ENCODE measurements around the gene NHP2.

NHP2 gene

DNA sequence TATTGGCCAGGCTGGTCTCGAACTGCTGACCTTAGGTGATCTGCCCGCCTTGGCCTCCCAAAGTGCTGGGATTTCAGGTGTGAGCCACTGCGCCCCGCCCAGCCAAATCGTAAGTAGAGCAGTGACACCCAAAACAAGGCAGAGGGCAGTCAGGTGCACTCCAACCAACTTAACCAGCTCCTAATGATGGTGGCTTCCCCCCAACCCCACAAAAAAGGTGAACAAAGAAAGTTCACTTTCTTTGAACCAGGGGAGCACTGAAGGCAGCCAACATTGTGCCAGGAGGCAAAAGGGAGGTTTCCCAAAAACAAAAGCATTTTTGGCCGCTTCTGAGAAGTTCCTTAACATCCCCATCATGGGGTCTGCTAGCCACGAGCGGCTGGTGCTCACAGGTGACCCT lies 23.9 kb upstream of the NHP2 start:
- DNase-seq (ENCODE audit: low read depth) = no peak
- H3K4me3 ChIP-seq (ENCODE audit: control insufficient read depth, low read depth, low read length) = no peak overlapping the region
- no peak for TF ChIP-seq CTCF (conservative IDR thresholded peaks at IDR 0.05; ENCODE audit: control insufficient read depth, insufficient read depth, low read depth, low read length)

GRCh38 chr5:178176791-178177190 lies 23.1 kb upstream of the NHP2 start:
- H3K4me3 ChIP-seq (ENCODE audit: control insufficient read depth, low read depth, low read length) = no peak overlapping the region
- no peak for TF ChIP-seq CTCF (conservative IDR thresholded peaks at IDR 0.05; ENCODE audit: control insufficient read depth, insufficient read depth, low read depth, low read length)
- DNase-seq (ENCODE audit: low read depth) = no peak

GRCh38 chr5:178174456-178174855 lies 20.8 kb upstream of the NHP2 start:
- H3K4me3 ChIP-seq (ENCODE audit: control insufficient read depth, low read depth, low read length) = no peak overlapping the region
- no peak for TF ChIP-seq CTCF (conservative IDR thresholded peaks at IDR 0.05; ENCODE audit: control insufficient read depth, insufficient read depth, low read depth, low read length)
- no peak for DNase-seq (ENCODE audit: low read depth)

- TF ChIP-seq CTCF (conservative IDR thresholded peaks at IDR 0.05; ENCODE audit: control insufficient read depth, insufficient read depth, low read depth, low read length) = no peak
- no peak overlapping the region for H3K4me3 ChIP-seq (ENCODE audit: control insufficient read depth, low read depth, low read length)
- DNase-seq (ENCODE audit: low read depth) = no peak
Observed at GRCh38 chr5:178170455-178170854, 16.8 kb upstream of the NHP2 start.

DNA sequence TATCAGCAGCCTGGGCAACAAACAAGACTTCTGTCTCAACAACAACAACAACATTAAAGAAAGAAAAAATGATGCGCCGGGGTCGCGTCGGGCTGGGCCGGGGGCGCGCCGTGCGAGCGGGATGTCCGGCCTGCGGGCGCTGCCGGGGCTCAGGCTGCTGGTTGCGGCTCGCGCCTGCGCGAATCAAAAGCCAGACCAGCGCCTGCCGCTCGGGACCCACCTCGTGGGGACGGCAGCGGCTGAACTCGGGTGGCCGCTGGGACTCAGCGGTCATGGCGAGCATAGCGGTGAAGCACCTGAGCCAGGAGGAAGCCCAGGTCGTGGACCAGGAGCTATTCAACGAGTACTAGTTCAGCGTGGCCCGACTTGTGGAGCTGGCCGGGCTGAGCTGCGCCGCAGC lies 11.9 kb upstream of the NHP2 start:
- DNase-seq (ENCODE audit: low read depth) = no peak
- no peak overlapping the region for H3K4me3 ChIP-seq (ENCODE audit: control insufficient read depth, low read depth, low read length)
- no peak for TF ChIP-seq CTCF (conservative IDR thresholded peaks at IDR 0.05; ENCODE audit: control insufficient read depth, insufficient read depth, low read depth, low read length)

DNA sequence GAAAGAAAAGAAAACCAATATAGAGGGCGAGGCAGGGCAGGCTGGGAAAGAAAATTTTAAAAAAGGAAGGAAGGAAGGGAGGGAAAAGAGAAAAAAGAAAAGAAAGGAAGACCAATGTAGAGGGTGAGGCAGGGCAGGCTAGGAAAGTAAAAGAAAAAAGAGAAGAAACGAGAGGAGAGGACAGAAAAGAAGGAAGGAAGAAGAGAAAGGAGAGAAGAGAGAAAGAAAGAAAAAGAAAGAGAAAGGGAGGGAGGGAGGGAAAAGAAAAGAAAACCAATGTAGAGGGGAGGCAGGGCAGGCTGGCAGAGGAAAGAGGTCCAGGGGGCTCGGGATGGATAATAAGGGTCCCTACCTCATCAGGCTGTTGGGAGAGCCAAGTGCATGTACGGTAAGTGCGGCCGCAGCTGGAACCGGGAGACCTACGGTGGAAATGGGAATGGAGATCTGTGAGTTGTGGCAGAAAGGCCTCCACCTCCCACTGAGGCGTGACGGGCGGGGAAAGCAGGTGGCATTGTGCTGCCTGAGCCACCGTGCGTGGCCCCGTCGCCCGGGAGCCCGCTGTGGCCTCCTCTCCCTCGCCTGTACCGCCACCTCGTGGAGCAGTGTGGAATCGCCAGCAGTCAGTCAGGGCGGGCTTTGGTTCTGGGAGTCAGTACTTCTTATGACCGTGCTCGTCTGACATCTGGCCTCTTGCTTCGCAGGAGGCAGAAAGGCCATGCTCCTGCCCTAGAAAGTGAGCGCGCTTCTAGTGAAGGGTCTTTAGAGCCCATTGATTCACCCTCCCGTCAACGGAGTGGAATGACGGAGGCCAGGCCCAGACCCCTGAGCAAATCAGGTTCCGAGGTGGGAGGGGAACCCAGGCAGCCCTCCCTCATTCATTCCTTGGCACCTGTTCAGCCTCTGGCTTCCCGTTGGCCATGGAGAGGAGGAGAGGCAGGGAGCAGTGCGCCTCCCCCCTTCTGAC lies 10.4 kb upstream of the NHP2 start:
- DNase-seq (ENCODE audit: low read depth) = peak; percentile 64
- H3K4me3 ChIP-seq (ENCODE audit: control insufficient read depth, low read depth, low read length) = no peak overlapping the region
- peak; percentile 92 for TF ChIP-seq CTCF (conservative IDR thresholded peaks at IDR 0.05; ENCODE audit: control insufficient read depth, insufficient read depth, low read depth, low read length)

Data from fibroblast of mammary gland (primary cell).